GM12878 (cell line): Measurements from ENCODE around the gene SMIM20. TPM values are rescaled to one million over a fixed set of nuclear protein-coding genes. Genes with fewer than 3 reads are reported as not detected.

Experiments used
- ATAC-seq: fragments of 200-7000 bp; cut with Tn5 transposase; 3 replicates; pipeline ENCODE4 v1.9.1; 2020; ENCODE audit warnings: mild to moderate bottlenecking, moderate library complexity
- BruUV-seq: library from RNA; stranded (reverse); fragments of 400-500 nt; replicated peaks from 2 replicates; lab custom pipeline; 2021; lab: Mats Ljungman, UMichigan
- CTCF ChIA-PET: fragments of 300-600 bp; sonication (Branson Sonifier 250); formaldehyde crosslinking; extraction: SDS; loops from one replicate; lab custom pipeline; 2021; ENCODE audit warnings: inconsistent platforms; lab: Yijun Ruan, JAX
- POLR2A ChIA-PET: fragments of 350-600 bp; formaldehyde crosslinking; extraction: SDS; loops from one replicate; lab custom pipeline; 2021; ENCODE audit warnings: inconsistent platforms; lab: Charles Lee
- RAD21 ChIA-PET: fragments of 300-600 bp; sonication (Branson Sonifier 250); formaldehyde crosslinking; loops from one replicate; lab custom pipeline; 2023; ENCODE audit warnings: antibody characterized with exemption; ENCODE audit not compliant: unreplicated experiment; lab: Charles Lee
- SMC1A ChIA-PET: fragments of 300-600 bp; sonication (Branson Sonifier 250); formaldehyde crosslinking; loops from one replicate; lab custom pipeline; 2023; ENCODE audit not compliant: unreplicated experiment, uncharacterized antibody; lab: Charles Lee
- DNase-seq: peaks from one replicate; pipeline ENCODE4 v3.0.0-alpha.2; 2011; ENCODE audit warnings: low read depth, low spot score
- FAIRE-seq: peaks from 3 replicates; lab custom pipeline; 2011; peaks lifted over from hg19 to GRCh38; lab: Jason Lieb, UNC
- H2AFZ ChIP-seq: 2 replicates; pipeline ENCODE4 v1.6.0; 2011; ENCODE audit warnings: low read depth, low read length, control low read depth; ENCODE audit not compliant: control insufficient read depth
- H3K27ac ChIP-seq: 2 replicates; pipeline ENCODE4 v1.5.1; 2011; ENCODE audit warnings: control low read depth; ENCODE audit not compliant: control insufficient read depth, insufficient read depth
- H3K27me3 ChIP-seq, 2 experiments: replicated peaks in 1 of 2; 2 replicates each; pipeline versions ENCODE4 v1.6.0 to v1.6.1; 2011; ENCODE audit warnings: low read length in 1 of 2; ENCODE audit not compliant: control insufficient read depth in 2 of 2, insufficient read depth in 2 of 2
- H3K36me3 ChIP-seq, 2 experiments: 2 replicates each; pipeline ENCODE4 v1.5.1; 2011; ENCODE audit warnings: low read length in 1 of 2; ENCODE audit not compliant: control insufficient read depth in 2 of 2, insufficient read depth in 2 of 2
- H3K4me1 ChIP-seq: 2 replicates; pipeline ENCODE4 v1.6.1; 2011; ENCODE audit warnings: mild to moderate bottlenecking, low read length, moderate library complexity, mixed read lengths; ENCODE audit not compliant: control insufficient read depth, insufficient read depth
- H3K4me2 ChIP-seq: 2 replicates; pipeline ENCODE4 v1.6.0; 2011; ENCODE audit warnings: control low read depth; ENCODE audit not compliant: control insufficient read depth, insufficient read depth
- H3K4me3 ChIP-seq: fragments of 200-600 bp; sonication (generic); 2 replicates; pipeline ENCODE4 v1.5.1; 2016
- H3K79me2 ChIP-seq: 2 replicates; pipeline ENCODE4 v1.6.0; 2011; ENCODE audit warnings: low read length; ENCODE audit not compliant: control insufficient read depth, insufficient read depth
- H3K9ac ChIP-seq: 2 replicates; pipeline ENCODE4 v1.8.0; 2011; ENCODE audit warnings: low read length, control low read depth, mixed read lengths; ENCODE audit not compliant: control insufficient read depth, insufficient read depth
- H3K9me3 ChIP-seq: replicated peaks from 3 replicates; pipeline ENCODE4 v1.5.1; 2011; ENCODE audit warnings: mild to moderate bottlenecking, low read length; ENCODE audit not compliant: control insufficient read depth, insufficient read depth
- H4K20me1 ChIP-seq: 2 replicates; pipeline ENCODE4 v1.6.0; 2011; ENCODE audit not compliant: control insufficient read depth, insufficient read depth
- ATF7 ChIP-seq: fragments of 450-650 bp; IDR thresholded peaks from 2 replicates; pipeline ENCODE4 v1.6.1; 2016; ENCODE audit warnings: low read depth, mild to moderate bottlenecking
- BHLHE40 ChIP-seq, 2 experiments: fragments of 450-650 bp in 1 of 2; IDR thresholded peaks; 2 replicates each; pipeline ENCODE4 v1.6.1; 2011 to 2017; ENCODE audit warnings: low read depth in 2 of 2, borderline replicate concordance in 1 of 2, improper control_type of control experiment in 1 of 2, low read length in 1 of 2, mild to moderate bottlenecking in 1 of 2
- BRCA1 ChIP-seq: IDR thresholded peaks from 2 replicates; pipeline ENCODE4 v1.6.1; 2011; ENCODE audit warnings: low read depth, low read length, improper control_type of control experiment
- IKZF2 ChIP-seq, 2 experiments: fragments of 450-650 bp; IDR thresholded peaks; 2 replicates each; pipeline ENCODE4 v1.6.1; 2017; ENCODE audit warnings: mild to moderate bottlenecking in 2 of 2, moderate library complexity in 2 of 2
- KDM1A ChIP-seq: fragments of 200-600 bp; sonication (generic); IDR thresholded peaks from 2 replicates; pipeline ENCODE4 v1.6.1; 2016; ENCODE audit warnings: borderline replicate concordance
- NBN ChIP-seq: fragments of 450-650 bp; IDR thresholded peaks from 2 replicates; pipeline ENCODE4 v1.6.1; 2016
- RAD51 ChIP-seq: fragments of 450-650 bp; IDR thresholded peaks from 2 replicates; pipeline ENCODE4 v1.6.1; 2016; ENCODE audit warnings: moderate library complexity, mild to moderate bottlenecking, inconsistent platforms
- RB1 ChIP-seq: fragments of 450-650 bp; formaldehyde crosslinking; IDR thresholded peaks from 2 replicates; pipeline ENCODE4 v1.6.1; 2017; ENCODE audit warnings: mild to moderate bottlenecking, borderline replicate concordance
- RBBP5 ChIP-seq: fragments of 200-600 bp; sonication (generic); conservative IDR thresholded peaks from 2 replicates; pipeline ENCODE4 v1.6.1; 2016
- SMC3 ChIP-seq: IDR thresholded peaks from 2 replicates; pipeline ENCODE4 v1.6.1; 2011; ENCODE audit warnings: low read length, improper control_type of control experiment, borderline replicate concordance
- SP1 ChIP-seq: IDR thresholded peaks from one replicate; pipeline ENCODE4 v1.6.1; 2011; ENCODE audit warnings: low read depth, low read length
- SPI1 ChIP-seq: IDR thresholded peaks from 2 replicates; pipeline ENCODE4 v1.6.1; 2011; ENCODE audit warnings: low read depth, mild to moderate bottlenecking, low read length, moderate library complexity, borderline replicate concordance; ENCODE audit not compliant: insufficient read depth
- ZNF384 ChIP-seq: IDR thresholded peaks from 2 replicates; pipeline ENCODE4 v1.6.1; 2012; ENCODE audit warnings: low read depth, mild to moderate bottlenecking, low read length, improper control_type of control experiment, borderline replicate concordance
- WGBS: methylation state at CpG from one replicate; pipeline ENCODE4 v1.1.6; 2016; ENCODE audit warnings: low lambda C conversion rate; ENCODE audit not compliant: insufficient replicate concordance, insufficient coverage; ENCODE audit errors: missing lambda C conversion rate; 5-methylcytosine and 5-hydroxymethylcytosine counted together
- in situ Hi-C: fragments of 300-500 bp; cut with MboI; formaldehyde crosslinking; loops from 9 replicates; pipeline ENCODE4 v1.14.3; 2018; ENCODE audit warnings: mixed read lengths
- intact Hi-C: fragments of 100-400 bp; cut with micrococcal nuclease; formaldehyde crosslinking; loops from one replicate; pipeline ENCODE4 v1.14.2; 2022; ENCODE audit not compliant: unreplicated experiment
- polyA plus RNA-seq, 11 experiments: library from polyadenylated mRNA; depleted of rRNA in 4 of 11; unstranded in 6 of 11; stranded (reverse) in 5 of 11; fragments of >200 nt; fragmentation: Nextera tagmentation in 4 of 11; fragmentation: Illumina TruSeq in 1 of 11; extraction: Ambion mirVana in 4 of 11; extraction: Trizol in 1 of 11; gene quantifications; 1 replicate in 1 of 11; 2 replicates in 10 of 11; pipeline versions ENCODE4 v1.2.1 to v1.2.3, GENCODE V29; 2011 to 2016; ENCODE audit warnings: inconsistent platforms in 2 of 11, missing spikeins in 2 of 11, low read depth in 1 of 11
- total RNA-seq, 4 experiments: library from RNA; depleted of rRNA in 3 of 4; stranded (reverse); fragments of >200 nt in 3 of 4; fragmentation: Illumina TruSeq in 1 of 4; extraction: Trizol in 1 of 4; gene quantifications; 2 replicates each; pipeline versions ENCODE4 v1.2.1 to v1.2.3, GENCODE V29; 2013 to 2021
- TF ChIP-seq, protein P1 (sequence below): IDR thresholded peaks from 2 replicates; pipeline ENCODE4 v1.6.1; 2012; ENCODE audit warnings: low read depth, low read length, improper control_type of control experiment
- TF ChIP-seq, protein P2 (sequence below): fragments of 450-650 bp; IDR thresholded peaks from 2 replicates; pipeline ENCODE4 v1.6.1; 2014; ENCODE audit warnings: mild to moderate bottlenecking
- TF ChIP-seq, protein P3 (sequence below): fragments of 150-350 bp; IDR thresholded peaks from 2 replicates; pipeline ENCODE4 v1.6.1; 2014; ENCODE audit warnings: mild to moderate bottlenecking, low read depth, low read length

The SMIM20 gene
- total and polyA plus RNA-seq, 10 of the 15 experiments (the other 5 are each of a cell fraction or from before 2014, with no cell fraction given) = 17.3 to 38.0 (median 28.8) TPM

DNA sequence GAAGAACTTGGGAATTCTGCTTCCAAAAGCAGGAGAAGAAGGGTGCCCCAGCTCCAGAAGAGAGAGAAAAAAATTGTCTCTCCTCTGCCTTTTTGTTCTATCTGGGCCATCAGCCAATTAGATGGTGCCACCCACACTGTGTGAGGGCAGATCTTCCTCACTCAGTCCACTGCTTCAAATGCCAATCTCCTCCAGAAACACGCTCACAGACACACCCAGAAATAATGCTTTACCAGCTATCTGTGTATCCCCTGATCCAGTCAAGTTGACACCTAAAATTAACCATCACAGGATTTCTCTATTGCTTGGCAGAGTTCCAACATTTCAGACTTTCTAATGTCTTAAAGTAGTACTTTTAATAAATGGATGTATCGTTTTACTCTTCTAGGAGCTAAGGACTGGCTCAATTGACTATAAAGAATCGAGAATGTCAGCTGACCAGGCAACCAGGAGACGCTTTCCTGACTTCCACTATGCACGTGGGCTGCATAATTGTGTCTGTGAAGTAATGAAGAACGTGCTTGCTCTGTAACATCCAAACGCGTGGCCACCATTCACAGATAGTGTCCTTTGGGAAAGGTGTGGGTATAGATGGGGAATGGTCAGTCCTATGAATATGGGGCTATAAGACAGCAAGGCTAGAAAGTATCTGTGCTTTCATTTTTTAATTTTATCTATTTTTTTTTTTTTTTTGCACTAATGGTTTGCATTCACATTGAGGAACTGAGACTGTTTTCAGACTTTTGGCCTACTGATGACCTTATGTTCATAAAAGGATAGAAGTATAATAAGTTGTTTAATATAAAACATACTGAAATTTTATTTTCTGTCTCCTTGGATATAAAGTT, 9.9 kb upstream of the SMIM20 start:
- Histone ChIP-seq H3K9me3 (no peaks in the 10 kb centered on the region), H4K20me1 (no peaks in the 10 kb centered on the region), H3K27me3 (no peaks in the 10 kb centered on the region), H3K79me2 (no peaks in the 10 kb centered on the region), H3K36me3 (no peaks in the 10 kb centered on the region), H3K27ac (peak overlapping the region; percentile 4; the same call in 1 of the 2 replicates), H3K4me3 (no peak overlapping the region), H2AFZ (peak overlapping the region; percentile 50), H3K9ac (no peak overlapping the region), H3K4me2 (peak overlapping the region; percentile 36; the same call in 1 of the 2 replicates), H3K4me1 (peaks cover 12% of the 10 kb centered on the region)
- RAD21 ChIA-PET = interaction anchor here (1.3 to 1.4 kb wide), 2 partner anchors 44 to 47 kb away, joined by 3 to 5 read pairs; no protein-coding TSS in a partner anchor
- intact Hi-C loops (no loop called here), in situ Hi-C loops (no loop called here)
- 44% methylated on average over 8 of the region's 8 CpGs for WGBS
- CTCF ChIA-PET = interaction anchor here (0.7 to 1.5 kb wide), 2 partner anchors 28 to 48 kb away, joined by 3 to 4 read pairs; no protein-coding TSS in a partner anchor
- DNase-seq = no peak
- FAIRE-seq = peak; percentile 83
- peak; percentile 41 for ATAC-seq
- SMC1A ChIA-PET = interaction anchor here (1.0 to 3.0 kb wide), 11 partner anchors 8 to 69 kb away, joined by 3 to 10 read pairs (median 4); no protein-coding TSS in a partner anchor
- POLR2A ChIA-PET = interaction anchor here (1.2 to 1.5 kb wide), 3 partner anchors 9 to 26 kb away, joined by 3 to 6 read pairs (median 5); partner anchors contain the start of gene SMIM20
- BruUV-seq = no TSS peak
- TF ChIP-seq IKZF2 (IDR thresholded peaks at IDR 0.05) (no peak), SP1 (no peak), SPI1 (peak; percentile 62), RBBP5 (no peak), BRCA1 (no peak), RAD51 (peak; percentile 68; the same call in 1 of the 2 replicates), BHLHE40 (IDR thresholded peaks at IDR 0.05; ENCODE audit: borderline replicate concordance in 1 of 2, low read depth in 2 of 2, low read length in 1 of 2) (peak in 1 of 2 experiments; percentile 59; a peak in 1 of 4 replicates), RB1 (no peak), ATF7 (peak; percentile 43; the same call in 1 of the 2 replicates), ZNF384 (peak; percentile 80), SMC3 (no peak), NBN (0 out of 2 replicates have a peak, but pooled peaks have one; percentile 23), KDM1A (no peak)
- TF ChIP-seq, protein P1, sequence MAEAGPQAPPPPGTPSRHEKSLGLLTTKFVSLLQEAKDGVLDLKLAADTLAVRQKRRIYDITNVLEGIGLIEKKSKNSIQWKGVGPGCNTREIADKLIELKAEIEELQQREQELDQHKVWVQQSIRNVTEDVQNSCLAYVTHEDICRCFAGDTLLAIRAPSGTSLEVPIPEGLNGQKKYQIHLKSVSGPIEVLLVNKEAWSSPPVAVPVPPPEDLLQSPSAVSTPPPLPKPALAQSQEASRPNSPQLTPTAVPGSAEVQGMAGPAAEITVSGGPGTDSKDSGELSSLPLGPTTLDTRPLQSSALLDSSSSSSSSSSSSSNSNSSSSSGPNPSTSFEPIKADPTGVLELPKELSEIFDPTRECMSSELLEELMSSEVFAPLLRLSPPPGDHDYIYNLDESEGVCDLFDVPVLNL = no peak
- TF ChIP-seq, protein P2, sequence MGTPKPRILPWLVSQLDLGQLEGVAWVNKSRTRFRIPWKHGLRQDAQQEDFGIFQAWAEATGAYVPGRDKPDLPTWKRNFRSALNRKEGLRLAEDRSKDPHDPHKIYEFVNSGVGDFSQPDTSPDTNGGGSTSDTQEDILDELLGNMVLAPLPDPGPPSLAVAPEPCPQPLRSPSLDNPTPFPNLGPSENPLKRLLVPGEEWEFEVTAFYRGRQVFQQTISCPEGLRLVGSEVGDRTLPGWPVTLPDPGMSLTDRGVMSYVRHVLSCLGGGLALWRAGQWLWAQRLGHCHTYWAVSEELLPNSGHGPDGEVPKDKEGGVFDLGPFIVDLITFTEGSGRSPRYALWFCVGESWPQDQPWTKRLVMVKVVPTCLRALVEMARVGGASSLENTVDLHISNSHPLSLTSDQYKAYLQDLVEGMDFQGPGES = no peak
- TF ChIP-seq, protein P3, sequence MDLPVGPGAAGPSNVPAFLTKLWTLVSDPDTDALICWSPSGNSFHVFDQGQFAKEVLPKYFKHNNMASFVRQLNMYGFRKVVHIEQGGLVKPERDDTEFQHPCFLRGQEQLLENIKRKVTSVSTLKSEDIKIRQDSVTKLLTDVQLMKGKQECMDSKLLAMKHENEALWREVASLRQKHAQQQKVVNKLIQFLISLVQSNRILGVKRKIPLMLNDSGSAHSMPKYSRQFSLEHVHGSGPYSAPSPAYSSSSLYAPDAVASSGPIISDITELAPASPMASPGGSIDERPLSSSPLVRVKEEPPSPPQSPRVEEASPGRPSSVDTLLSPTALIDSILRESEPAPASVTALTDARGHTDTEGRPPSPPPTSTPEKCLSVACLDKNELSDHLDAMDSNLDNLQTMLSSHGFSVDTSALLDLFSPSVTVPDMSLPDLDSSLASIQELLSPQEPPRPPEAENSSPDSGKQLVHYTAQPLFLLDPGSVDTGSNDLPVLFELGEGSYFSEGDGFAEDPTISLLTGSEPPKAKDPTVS = no peak
